HepG2 (cell line): ENCODE measurements around the gene NPB. TPM values are rescaled to one million over a fixed set of nuclear protein-coding genes. Genes with fewer than 3 reads are reported as not detected.

Experiments used
- FOXA3 ChIP-seq: IDR thresholded peaks from 2 replicates; pipeline ENCODE4 v1.6.1; 2016; ENCODE audit warnings: missing genetic modification reagents, missing compliant biosample characterization
- FOXP1 ChIP-seq, 2 experiments: fragments of 450-650 bp in 1 of 2; IDR thresholded peaks; 2 replicates each; pipeline ENCODE4 v1.6.1; 2017 to 2018; ENCODE audit warnings: antibody characterized with exemption in 1 of 2
- HIVEP1 ChIP-seq: sonication (generic); formaldehyde crosslinking; IDR thresholded peaks from 2 replicates; pipeline ENCODE4 v1.4.0; 2020; ENCODE audit warnings: mild to moderate bottlenecking, missing genetic modification reagents
- HNRNPK ChIP-seq: fragments of 200-400 bp; formaldehyde crosslinking; IDR thresholded peaks from 2 replicates; pipeline ENCODE4 v1.6.1; 2018; ENCODE audit warnings: low read length, low read depth, moderate library complexity, mild to moderate bottlenecking; ENCODE audit not compliant: poor library complexity, severe bottlenecking
- KIAA2018 ChIP-seq: sonication (generic); formaldehyde crosslinking; IDR thresholded peaks from 2 replicates; pipeline ENCODE4 v1.5.0; 2020; ENCODE audit warnings: mild to moderate bottlenecking, missing genetic modification reagents, borderline replicate concordance
- NAIF1 ChIP-seq: sonication (generic); formaldehyde crosslinking; IDR thresholded peaks from 2 replicates; pipeline ENCODE4 v1.5.0; 2020; ENCODE audit warnings: mild to moderate bottlenecking, missing genetic modification reagents, borderline replicate concordance
- NR2C2 ChIP-seq: sonication (generic); formaldehyde crosslinking; IDR thresholded peaks from 2 replicates; pipeline ENCODE4 v1.4.0; 2020; ENCODE audit warnings: missing genetic modification reagents, mild to moderate bottlenecking, moderate library complexity, borderline replicate concordance
- PATZ1 ChIP-seq: sonication (generic); formaldehyde crosslinking; IDR thresholded peaks from 2 replicates; pipeline ENCODE4 v1.4.0; 2020; ENCODE audit warnings: missing genetic modification reagents
- RELA ChIP-seq: sonication (generic); formaldehyde crosslinking; IDR thresholded peaks from 2 replicates; pipeline ENCODE4 v1.4.0; 2020; ENCODE audit warnings: missing genetic modification reagents
- RORA ChIP-seq: sonication (generic); formaldehyde crosslinking; IDR thresholded peaks from 2 replicates; pipeline ENCODE4 v1.5.0; 2020; ENCODE audit warnings: mild to moderate bottlenecking, missing genetic modification reagents, moderate library complexity
- ZNF251 ChIP-seq: sonication (generic); formaldehyde crosslinking; IDR thresholded peaks from 2 replicates; pipeline ENCODE4 v1.9.0; 2021; ENCODE audit warnings: mild to moderate bottlenecking, missing genetic modification reagents
- ZNF552 ChIP-seq: sonication (generic); formaldehyde crosslinking; IDR thresholded peaks from 2 replicates; pipeline ENCODE4 v1.9.0; 2022; ENCODE audit warnings: missing genetic modification reagents, mild to moderate bottlenecking, borderline replicate concordance
- polyA plus RNA-seq, 8 experiments: library from polyadenylated mRNA; depleted of rRNA in 3 of 8; stranded (reverse) in 7 of 8; unstranded in 1 of 8; fragments of >200 nt; fragmentation: Illumina TruSeq in 4 of 8; extraction: Trizol in 4 of 8; gene quantifications; 2 replicates each; pipeline versions ENCODE4 v1.2.1 to v1.2.3, GENCODE V29; 2011 to 2016; ENCODE audit warnings: low read depth in 4 of 8, missing spikeins in 1 of 8, mixed read lengths in 1 of 8; ENCODE audit not compliant: insufficient read depth in 1 of 8
- total RNA-seq, 5 experiments: library from RNA; depleted of rRNA; stranded (reverse); fragments of >200 nt; fragmentation: Illumina TruSeq; extraction: Trizol; gene quantifications; 2 replicates each; pipeline ENCODE4 v1.2.3, GENCODE V29; 2016; ENCODE audit warnings: low read depth in 1 of 5
- TF ChIP-seq, protein P1 (sequence below): sonication (generic); formaldehyde crosslinking; IDR thresholded peaks from 2 replicates; pipeline ENCODE4 v1.9.0; 2022; ENCODE audit warnings: low read depth, missing genetic modification reagents
- TF ChIP-seq, protein P2 (sequence below): sonication (generic); formaldehyde crosslinking; conservative IDR thresholded peaks from 2 replicates; pipeline ENCODE4 v1.4.0; 2020; ENCODE audit warnings: missing genetic modification reagents

Gene NPB
- total and polyA plus RNA-seq, 2 of the 13 experiments (the other 11 are each of a cell fraction or from before 2014, with no cell fraction given), result 0.11 to 0.93 TPM

DNA sequence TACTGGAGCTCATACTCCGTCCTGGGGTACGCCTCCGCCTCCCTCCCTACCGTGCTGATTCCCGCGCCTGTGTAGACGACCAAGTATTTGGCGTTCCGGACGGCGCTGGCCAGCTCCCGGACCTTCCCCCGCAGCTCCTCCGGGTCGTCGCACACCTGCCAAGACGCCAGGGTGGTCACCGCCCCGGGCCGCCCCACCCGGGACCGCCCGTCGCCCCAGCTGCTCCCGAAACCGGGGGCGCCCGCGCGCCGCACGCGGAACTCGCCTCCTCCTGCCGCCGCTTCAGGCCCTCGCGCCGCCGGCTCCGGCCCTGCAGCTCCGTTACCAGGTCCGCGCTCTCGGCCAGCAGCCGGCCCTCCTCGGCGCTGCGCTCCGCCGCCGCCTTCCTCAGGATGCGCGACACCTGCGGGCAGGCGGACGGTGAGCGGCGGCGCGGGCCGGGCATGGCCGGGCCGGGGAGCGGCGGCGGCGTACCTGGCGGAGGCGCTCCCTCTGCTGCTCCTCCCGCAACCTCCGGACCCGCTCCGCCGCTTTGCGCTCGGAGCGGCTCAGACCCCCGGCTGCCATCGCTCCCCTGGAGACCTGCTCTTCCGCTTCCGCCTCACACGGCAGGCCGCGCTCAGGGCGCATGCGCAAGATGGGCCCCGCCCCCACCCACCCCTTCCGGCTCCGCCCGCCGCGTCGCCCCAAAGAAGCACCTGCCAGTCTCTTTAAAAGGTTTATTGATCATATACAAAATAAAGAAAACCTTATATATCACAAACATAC is 15.7 kb downstream of the NPB start, which contains the start of gene SIRT7 (continued):
- TF ChIP-seq, protein P1, sequence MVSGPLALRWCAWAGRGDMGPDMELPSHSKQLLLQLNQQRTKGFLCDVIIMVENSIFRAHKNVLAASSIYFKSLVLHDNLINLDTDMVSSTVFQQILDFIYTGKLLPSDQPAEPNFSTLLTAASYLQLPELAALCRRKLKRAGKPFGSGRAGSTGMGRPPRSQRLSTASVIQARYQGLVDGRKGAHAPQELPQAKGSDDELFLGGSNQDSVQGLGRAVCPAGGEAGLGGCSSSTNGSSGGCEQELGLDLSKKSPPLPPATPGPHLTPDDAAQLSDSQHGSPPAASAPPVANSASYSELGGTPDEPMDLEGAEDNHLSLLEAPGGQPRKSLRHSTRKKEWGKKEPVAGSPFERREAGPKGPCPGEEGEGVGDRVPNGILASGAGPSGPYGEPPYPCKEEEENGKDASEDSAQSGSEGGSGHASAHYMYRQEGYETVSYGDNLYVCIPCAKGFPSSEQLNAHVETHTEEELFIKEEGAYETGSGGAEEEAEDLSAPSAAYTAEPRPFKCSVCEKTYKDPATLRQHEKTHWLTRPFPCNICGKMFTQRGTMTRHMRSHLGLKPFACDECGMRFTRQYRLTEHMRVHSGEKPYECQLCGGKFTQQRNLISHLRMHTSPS (CRISPR knock-in tag), result no peak; the same call in 1 of the 2 replicates
- TF ChIP-seq KIAA2018, result no peak
- no peak for TF ChIP-seq NAIF1 (CRISPR knock-in tag)
- no peak for TF ChIP-seq RORA (CRISPR knock-in tag)
- peak; percentile 37; the same call in 1 of the 2 replicates for TF ChIP-seq NR2C2 (CRISPR knock-in tag)
- peak; percentile 55 for TF ChIP-seq HNRNPK
- no peak for TF ChIP-seq ZNF251
- TF ChIP-seq, protein P2, sequence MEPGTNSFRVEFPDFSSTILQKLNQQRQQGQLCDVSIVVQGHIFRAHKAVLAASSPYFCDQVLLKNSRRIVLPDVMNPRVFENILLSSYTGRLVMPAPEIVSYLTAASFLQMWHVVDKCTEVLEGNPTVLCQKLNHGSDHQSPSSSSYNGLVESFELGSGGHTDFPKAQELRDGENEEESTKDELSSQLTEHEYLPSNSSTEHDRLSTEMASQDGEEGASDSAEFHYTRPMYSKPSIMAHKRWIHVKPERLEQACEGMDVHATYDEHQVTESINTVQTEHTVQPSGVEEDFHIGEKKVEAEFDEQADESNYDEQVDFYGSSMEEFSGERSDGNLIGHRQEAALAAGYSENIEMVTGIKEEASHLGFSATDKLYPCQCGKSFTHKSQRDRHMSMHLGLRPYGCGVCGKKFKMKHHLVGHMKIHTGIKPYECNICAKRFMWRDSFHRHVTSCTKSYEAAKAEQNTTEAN (CRISPR knock-in tag), result no peak
- no peak for TF ChIP-seq ZNF552 (CRISPR knock-in tag)
- TF ChIP-seq PATZ1 (CRISPR knock-in tag), result 0 out of 2 replicates have a peak, but pooled peaks have one; percentile 15
- peak; percentile 63; the same call in 1 of the 2 replicates for TF ChIP-seq RELA
- no peak for TF ChIP-seq FOXP1 (IDR thresholded peaks at IDR 0.05)
- no peak for TF ChIP-seq FOXP1 (CRISPR knock-in tag; IDR thresholded peaks at IDR 0.05)
- no peak for TF ChIP-seq FOXA3
- no peak for TF ChIP-seq HIVEP1
